ENCODE measurements around the gene GJA10. TPM values are rescaled to one million over a fixed set of nuclear protein-coding genes. Genes with fewer than 3 reads are reported as not detected.

Gene GJA10
- total RNA-seq, 1 experiment from 2014 or later, result not detected

- intact Hi-C loops (cut with micrococcal nuclease; ENCODE audit: unreplicated experiment) (no loop called here), in situ Hi-C loops (cut with HindIII; ENCODE audit: low pct_unique_long_range_greater_than_20kb, low sequenced_read_pairs) (no loop called here)
- Histone ChIP-seq H3K4me3 (ENCODE audit: low read depth in 2 of 2, low read length in 2 of 2) (no peak overlapping the region), H3K36me3 (ENCODE audit: control insufficient read depth, insufficient read depth, low read length) (peaks cover 12% of the 10 kb centered on the region; the same call in 1 of the 2 replicates), H3K9me3 (ENCODE audit: control insufficient read depth, insufficient read depth, low read depth, low read length) (no peaks in the 10 kb centered on the region), H3K27me3 (ENCODE audit: control insufficient read depth, insufficient read depth, low read length) (no peaks in the 10 kb centered on the region), H3K4me1 (ENCODE audit: control insufficient read depth, insufficient read depth, low read length) (no peaks in the 10 kb centered on the region), H3K27ac (ENCODE audit: low read length) (no peak overlapping the region)
- TF ChIP-seq CTCF (IDR thresholded peaks at IDR 0.05), result no peak
- ATAC-seq, result no peak
- CTCF ChIA-PET, result no interaction called here
- POLR2A ChIA-PET, result no interaction called here
- DNase-seq (ENCODE audit: low read depth, low spot score), result no peak
- BruUV-seq (replicated peaks), result no TSS peak
These were observed 36.2 kb upstream of the GJA10 start for GRCh38 chr6:89858041-89858440.

- Histone ChIP-seq H3K27ac (ENCODE audit: low read length) (no peak overlapping the region), H3K36me3 (ENCODE audit: control insufficient read depth, insufficient read depth, low read length) (peaks cover 11% of the 10 kb centered on the region; the same call in 1 of the 2 replicates), H3K4me1 (ENCODE audit: control insufficient read depth, insufficient read depth, low read length) (no peaks in the 10 kb centered on the region), H3K27me3 (ENCODE audit: control insufficient read depth, insufficient read depth, low read length) (no peaks in the 10 kb centered on the region), H3K4me3 (ENCODE audit: low read depth in 2 of 2, low read length in 2 of 2) (no peak overlapping the region), H3K9me3 (ENCODE audit: control insufficient read depth, insufficient read depth, low read depth, low read length) (no peaks in the 10 kb centered on the region)
- DNase-seq (ENCODE audit: low read depth, low spot score) (no peak), ATAC-seq (no peak)
- intact Hi-C loops (cut with micrococcal nuclease; ENCODE audit: unreplicated experiment) (no loop called here), in situ Hi-C loops (cut with HindIII; ENCODE audit: low pct_unique_long_range_greater_than_20kb, low sequenced_read_pairs) (no loop called here)
- POLR2A ChIA-PET, result interaction anchor here (0.6 kb wide), 1 partner anchor 38 kb away, joined by 8 read pairs; no protein-coding TSS in a partner anchor
- TF ChIP-seq CTCF (IDR thresholded peaks at IDR 0.05) (no peak), TCF7L2 (IDR thresholded peaks at IDR 0.05; ENCODE audit: low read depth, low read length) (no peak), POLR2AphosphoS5 (IDR thresholded peaks at IDR 0.05; ENCODE audit: low read depth, low read length) (no peak), REST (IDR thresholded peaks at IDR 0.05; ENCODE audit: insufficient read depth in 1 of 2, low read depth in 2 of 2, low read length in 1 of 2) (no peak), SIN3A (IDR thresholded peaks at IDR 0.05; ENCODE audit: borderline replicate concordance, insufficient read depth, low read depth, low read length) (no peak)
- CTCF ChIA-PET, result no interaction called here
- BruUV-seq (replicated peaks), result no TSS peak
These were observed 34.5 kb upstream of the GJA10 start for GRCh38 chr6:89859744-89860143.

GRCh38 chr6:89862273-89862672 lies 32.0 kb upstream of the GJA10 start:
- no TSS peak for BruUV-seq (replicated peaks)
- DNase-seq (ENCODE audit: low read depth, low spot score), result no peak

More at GRCh38 chr6:89862273-89862672, 32.0 kb upstream of the GJA10 start:
- ATAC-seq, result no peak
- H3K4me1 ChIP-seq (ENCODE audit: control insufficient read depth, insufficient read depth, low read length), result no peaks in the 10 kb centered on the region
- no peak overlapping the region for H3K4me3 ChIP-seq (ENCODE audit: low read depth in 2 of 2, low read length in 2 of 2)
- H3K9me3 ChIP-seq (ENCODE audit: control insufficient read depth, insufficient read depth, low read depth, low read length), result no peaks in the 10 kb centered on the region; the same call in 1 of the 2 replicates
- H3K27ac ChIP-seq (ENCODE audit: low read length), result no peak overlapping the region
- H3K36me3 ChIP-seq (ENCODE audit: control insufficient read depth, insufficient read depth, low read length), result peaks cover 11% of the 10 kb centered on the region
- TF ChIP-seq CTCF (IDR thresholded peaks at IDR 0.05) (no peak), POLR2AphosphoS5 (IDR thresholded peaks at IDR 0.05; ENCODE audit: low read depth, low read length) (no peak), REST (IDR thresholded peaks at IDR 0.05; ENCODE audit: insufficient read depth in 1 of 2, low read depth in 2 of 2, low read length in 1 of 2) (no peak), SIN3A (IDR thresholded peaks at IDR 0.05; ENCODE audit: borderline replicate concordance, insufficient read depth, low read depth, low read length) (no peak), TCF7L2 (IDR thresholded peaks at IDR 0.05; ENCODE audit: low read depth, low read length) (no peak)
- CTCF ChIA-PET, result no interaction called here
- H3K27me3 ChIP-seq (ENCODE audit: control insufficient read depth, insufficient read depth, low read length), result no peaks in the 10 kb centered on the region
- intact Hi-C loops (cut with micrococcal nuclease; ENCODE audit: unreplicated experiment), result no loop called here
- POLR2A ChIA-PET, result no interaction called here
- in situ Hi-C loops (cut with HindIII; ENCODE audit: low pct_unique_long_range_greater_than_20kb, low sequenced_read_pairs), result no loop called here

All from Panc1 (cell line).